Pancreas (tissue), 10 donors: ENCODE results near the gene ANKDD1B. TPM values are rescaled to one million over a fixed set of nuclear protein-coding genes. Genes with fewer than 3 reads are reported as not detected.

Experiments
- ATAC-seq, 4 donors: fragments of 200-7000 bp; cut with Tn5 transposase; one replicate each; pipeline versions ENCODE4 v1.8.0 to v1.9.1; 2020; ENCODE audit warnings: mild to moderate bottlenecking in 4 of 4, moderate library complexity in 4 of 4
- DNase-seq, 6 donors: peaks; one replicate each; pipeline ENCODE4 v3.0.0-alpha.2; 2020
- FAIRE-seq: peaks from 2 replicates; lab custom pipeline; 2012; peaks lifted over from hg19 to GRCh38; lab: Jason Lieb, UNC
- H3K27ac ChIP-seq, 4 donors: fragments of 200-600 bp; sonication (generic); 1 replicate in 3 of 4; 2 replicates in 1 of 4; pipeline versions ENCODE4 v1.5.0 to v1.8.0; 2020
- H3K27me3 ChIP-seq, 4 donors: fragments of 200-600 bp; one replicate each; pipeline ENCODE4 v1.8.0; 2021
- H3K36me3 ChIP-seq, 3 donors: fragments of 200-600 bp; sonication (generic) in 1 of 3; one replicate each; pipeline versions ENCODE4 v1.5.0 to v1.8.0; 2020 to 2021
- H3K4me1 ChIP-seq, 3 donors: fragments of 200-600 bp; one replicate each; pipeline ENCODE4 v1.8.0; 2021
- H3K4me3 ChIP-seq, 4 donors: fragments of 200-600 bp; sonication (generic) in 2 of 4; one replicate each; pipeline versions ENCODE4 v1.5.0 to v1.8.0; 2020 to 2021
- H3K9me3 ChIP-seq, 4 donors: fragments of 200-600 bp; one replicate each; pipeline ENCODE4 v1.8.0; 2021
- WGBS, 2 donors: extraction: QIAGEN DNeasy Blood & Tissue Kit; methylation state at CpG; one replicate each; pipeline ENCODE4 v1.1.7; 2013; 5-methylcytosine and 5-hydroxymethylcytosine counted together
- intact Hi-C, 3 donors: fragments of 100-400 bp; cut with DNase I; formaldehyde crosslinking; loops; one replicate each; pipeline versions ENCODE4 v1.11.1 to v1.14.2; 2022
- polyA plus RNA-seq, 2 donors: library from polyadenylated mRNA; stranded (reverse); fragments of 200-250 nt; gene quantifications; one replicate each; pipeline ENCODE4 v1.2.3, GENCODE V29; 2013
- total RNA-seq, 6 donors: library from RNA; stranded (reverse); fragmentation: NEBNext Ultra II Directional in 4 of 6; extraction: Animal tissue kit (Norgen Biotek cat#: 25700) in 4 of 6; gene quantifications; one replicate each; pipeline versions ENCODE4 v1.2.1 to v1.2.4, GENCODE V29; 2021 to 2023
- TF ChIP-seq, protein P1 (sequence below), 4 donors: fragments of 200-600 bp; sonication (generic) in 3 of 4; IDR thresholded peaks; one replicate each; pipeline versions ENCODE4 v1.5.0 to v1.8.0; 2021; ENCODE audit warnings: antibody characterized with exemption in 4 of 4
- donor health status: healthy with polysubstance abuse.
- donor health status: DM: no; HTN: no; CAD: no; lungs with moderate emphysema.
- donor health status: DM: no; HTN: no; CAD: no.
- donor health status: control.
- donor health status: control.
- donor health status: Bipolar disorder and iron deficiency.
- donor health status: DM: yes; HTN: yes; CAD: no.
- donor health status: DM: no; HTN: no; CAD: no.
- donor health status: DM: no; HTN: no; CAD: no.
- donor health status: DM: yes; HTN: yes; CAD: no.

Gene ANKDD1B
- total and polyA plus RNA-seq, 8 donors = 0.38 to 1.3 (median 0.60) TPM

DNA sequence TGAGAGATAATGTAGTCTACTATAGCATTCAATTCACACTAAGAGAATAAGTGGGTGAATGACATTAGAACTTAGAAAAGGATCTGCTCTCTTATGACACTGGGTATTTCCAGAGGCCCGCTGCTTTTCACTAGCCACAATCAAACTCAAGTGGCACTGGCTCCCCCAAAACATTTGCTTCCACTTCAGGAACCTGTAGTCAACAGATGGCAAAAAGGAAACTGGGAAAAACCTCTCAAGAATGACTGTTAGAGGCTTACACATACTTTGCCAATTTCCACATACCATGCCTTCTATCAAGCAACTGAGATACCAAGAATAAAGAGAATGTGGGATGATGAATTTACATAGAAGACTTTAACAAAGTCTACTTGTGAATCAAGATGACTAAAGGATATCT lies 94.8 kb downstream of the ANKDD1B start:
- H3K4me3 ChIP-seq = no peak overlapping the region
- H3K4me1 ChIP-seq = no peaks in the 10 kb centered on the region
- DNase-seq (no peak), FAIRE-seq (no peak), ATAC-seq (no peak)
- H3K36me3 ChIP-seq = peaks cover 0 to 10% (median 0%) of the 10 kb centered on the region in 3 donors
- no peaks in the 10 kb centered on the region for H3K27me3 ChIP-seq
- TF ChIP-seq, protein P1, sequence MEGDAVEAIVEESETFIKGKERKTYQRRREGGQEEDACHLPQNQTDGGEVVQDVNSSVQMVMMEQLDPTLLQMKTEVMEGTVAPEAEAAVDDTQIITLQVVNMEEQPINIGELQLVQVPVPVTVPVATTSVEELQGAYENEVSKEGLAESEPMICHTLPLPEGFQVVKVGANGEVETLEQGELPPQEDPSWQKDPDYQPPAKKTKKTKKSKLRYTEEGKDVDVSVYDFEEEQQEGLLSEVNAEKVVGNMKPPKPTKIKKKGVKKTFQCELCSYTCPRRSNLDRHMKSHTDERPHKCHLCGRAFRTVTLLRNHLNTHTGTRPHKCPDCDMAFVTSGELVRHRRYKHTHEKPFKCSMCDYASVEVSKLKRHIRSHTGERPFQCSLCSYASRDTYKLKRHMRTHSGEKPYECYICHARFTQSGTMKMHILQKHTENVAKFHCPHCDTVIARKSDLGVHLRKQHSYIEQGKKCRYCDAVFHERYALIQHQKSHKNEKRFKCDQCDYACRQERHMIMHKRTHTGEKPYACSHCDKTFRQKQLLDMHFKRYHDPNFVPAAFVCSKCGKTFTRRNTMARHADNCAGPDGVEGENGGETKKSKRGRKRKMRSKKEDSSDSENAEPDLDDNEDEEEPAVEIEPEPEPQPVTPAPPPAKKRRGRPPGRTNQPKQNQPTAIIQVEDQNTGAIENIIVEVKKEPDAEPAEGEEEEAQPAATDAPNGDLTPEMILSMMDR (IDR thresholded peaks at IDR 0.05) = no peak
- no peaks in the 10 kb centered on the region for H3K9me3 ChIP-seq
- WGBS, 2 donors = 90 to 98% methylated on average over 1 of the region's 1 CpG
- intact Hi-C loops = no loop called here
- no peak overlapping the region for H3K27ac ChIP-seq

DNA sequence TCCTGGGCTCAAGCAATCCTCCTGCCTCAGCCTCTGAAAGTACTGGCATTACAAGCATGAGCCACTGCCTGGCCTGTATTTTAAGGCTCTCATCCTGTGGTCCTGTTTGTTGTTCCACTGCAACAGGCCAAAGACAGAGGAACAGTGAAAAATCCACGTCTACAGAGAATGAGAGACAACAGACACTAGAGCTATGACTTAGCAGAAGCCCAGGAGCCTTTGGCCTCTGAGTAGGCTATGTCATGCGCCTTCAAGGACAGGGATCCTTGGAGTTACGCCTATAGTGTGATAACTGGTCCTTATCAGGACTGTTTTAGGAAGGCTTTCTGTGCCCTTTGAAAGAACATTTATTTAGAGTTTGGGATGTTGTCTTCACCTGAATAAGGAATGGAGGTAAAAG lies 95.5 kb downstream of the ANKDD1B start:
- 53 to 67% methylated on average over 3 of the region's 3 CpGs for WGBS, 2 donors
- Histone ChIP-seq H3K4me3 (no peak overlapping the region), H3K9me3 (no peaks in the 10 kb centered on the region), H3K27ac (no peak overlapping the region), H3K36me3 (peaks cover 0 to 10% (median 0%) of the 10 kb centered on the region in 3 donors), H3K27me3 (no peaks in the 10 kb centered on the region), H3K4me1 (no peaks in the 10 kb centered on the region)
- FAIRE-seq (no peak), DNase-seq (no peak), ATAC-seq (peak in 1 of 4 donors; percentile 24)
- TF ChIP-seq, protein P1 (IDR thresholded peaks at IDR 0.05) = no peak
- intact Hi-C loops = no loop called here

DNA sequence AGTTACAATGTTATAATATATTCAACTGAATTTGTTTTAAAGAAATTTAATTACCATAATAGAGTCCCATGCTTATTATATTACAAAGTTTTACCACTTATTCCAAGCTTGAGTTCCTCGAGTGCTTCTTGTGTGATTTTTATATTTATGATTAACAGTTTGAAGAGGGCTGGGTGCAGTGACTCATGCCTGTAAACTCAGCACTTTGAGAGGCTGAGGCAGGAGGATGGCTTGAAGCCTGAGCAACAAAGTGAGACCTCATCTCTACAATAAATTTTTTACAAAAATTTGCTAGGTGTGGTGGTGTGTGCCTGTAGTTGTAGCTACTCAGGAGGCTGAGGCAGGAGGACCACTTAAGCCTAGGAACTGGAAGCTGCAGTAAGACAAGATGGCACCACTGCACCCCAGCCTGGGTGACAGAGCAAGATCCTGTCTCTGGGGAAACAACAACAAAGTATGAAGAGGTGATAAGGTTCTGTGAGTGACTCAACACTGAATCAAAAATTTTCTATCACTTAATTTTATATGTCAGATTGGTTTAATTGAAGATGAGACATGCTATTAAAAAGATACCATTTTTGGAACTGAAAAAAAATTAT lies 96.8 kb downstream of the ANKDD1B start:
- no peak for DNase-seq
- Histone ChIP-seq H3K27me3 (no peaks in the 10 kb centered on the region), H3K27ac (no peak overlapping the region), H3K9me3 (no peaks in the 10 kb centered on the region), H3K4me3 (no peak overlapping the region), H3K36me3 (no peaks in the 10 kb centered on the region), H3K4me1 (no peaks in the 10 kb centered on the region)
- FAIRE-seq = no peak
- intact Hi-C loops = no loop called here
- ATAC-seq = no peak
- WGBS, 2 donors = 66 to 74% methylated on average over 1 of the region's 1 CpG
- TF ChIP-seq, protein P1 (IDR thresholded peaks at IDR 0.05) = no peak

DNA sequence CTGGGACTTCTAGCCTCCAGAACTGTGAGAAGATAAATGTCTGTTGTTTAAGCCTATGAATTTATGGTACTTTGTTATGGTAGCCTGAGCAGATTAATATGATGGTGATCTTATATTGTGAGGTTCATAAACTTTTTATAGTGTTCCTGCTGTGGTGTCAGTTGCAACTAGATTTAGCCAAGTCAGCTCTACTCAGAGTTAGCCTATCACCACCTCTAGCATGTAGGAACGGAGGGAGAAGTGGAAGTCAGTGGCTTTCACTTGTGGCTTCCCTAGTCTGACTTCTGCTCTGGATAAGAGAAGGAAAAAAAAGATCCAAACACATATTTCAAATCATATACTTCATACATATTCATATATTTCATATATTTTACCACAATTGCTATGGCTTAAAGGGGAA lies 99.4 kb downstream of the ANKDD1B start:
- whole genome bisulfite sequencing, 2 donors = 92 to 97% methylated on average over 1 of the region's 1 CpG
- ATAC-seq (peak in 2 of 4 donors; percentile 44 to 66), FAIRE-seq (no peak)

GRCh38 chr5:75711151-75711550 lies 99.9 kb downstream of the ANKDD1B start:
- Histone ChIP-seq H3K9me3 (no peaks in the 10 kb centered on the region), H3K27ac (no peak overlapping the region), H3K4me1 (peaks cover 0 to 5% (median 0%) of the 10 kb centered on the region in 3 donors), H3K36me3 (no peaks in the 10 kb centered on the region), H3K4me3 (no peak overlapping the region), H3K27me3 (no peaks in the 10 kb centered on the region)
- FAIRE-seq (no peak), DNase-seq (no peak), ATAC-seq (no peak)
- TF ChIP-seq, protein P1 (IDR thresholded peaks at IDR 0.05) = no peak
- intact Hi-C loops = no loop called here
- WGBS, 2 donors = 97 to 98% methylated on average over 1 of the region's 1 CpG

More for the DNA sequence above, 99.4 kb downstream of the ANKDD1B start:
- Histone ChIP-seq H3K9me3 (no peaks in the 10 kb centered on the region), H3K36me3 (no peaks in the 10 kb centered on the region), H3K27me3 (no peaks in the 10 kb centered on the region), H3K4me3 (no peak overlapping the region), H3K4me1 (no peaks in the 10 kb centered on the region), H3K27ac (no peak overlapping the region)
- no peak for DNase-seq
- intact Hi-C loops = no loop called here
- TF ChIP-seq, protein P1 (IDR thresholded peaks at IDR 0.05) = no peak
